Vagina (tissue), 2 donors: ENCODE measurements around the gene LMBRD2. TPM values are rescaled to one million over a fixed set of nuclear protein-coding genes. Genes with fewer than 3 reads are reported as not detected.
"Not testable (repeated sequence)": the region's sequence is repeated elsewhere in the genome, so short reads cannot be mapped to it uniquely, and the experiment has no call there.

ENCODE experiments used
- DNase-seq, 2 donors: peaks; one replicate each; pipeline ENCODE4 v3.0.0-alpha.2; 2017; ENCODE audit errors: extremely low spot score in 2 of 2
- H3K27ac ChIP-seq: fragments of 200-600 bp; sonication (generic); one replicate; pipeline ENCODE4 v1.5.1; 2019
- H3K27me3 ChIP-seq: fragments of 200-600 bp; sonication (generic); one replicate; pipeline ENCODE4 v1.5.1; 2019
- H3K36me3 ChIP-seq, 2 donors: fragments of 200-600 bp; sonication (generic); one replicate each; pipeline ENCODE4 v1.5.1; 2017 to 2019
- H3K4me1 ChIP-seq: fragments of 200-600 bp; sonication (generic); one replicate; pipeline ENCODE4 v1.5.1; 2019
- H3K4me3 ChIP-seq, 2 donors: fragments of 200-600 bp; sonication (generic); 1 replicate in 1 of 2; 2 replicates in 1 of 2; pipeline ENCODE4 v1.5.1; 2016 to 2019
- H3K9me3 ChIP-seq: fragments of 200-600 bp; sonication (generic); one replicate; pipeline ENCODE4 v1.5.1; 2019
- POLR2A ChIP-seq, 2 donors: fragments of 450-650 bp; IDR thresholded peaks; one replicate each; pipeline ENCODE4 v1.6.1; 2017; ENCODE audit warnings: antibody characterized with exemption in 2 of 2, mild to moderate bottlenecking in 2 of 2, moderate library complexity in 2 of 2
- POLR2AphosphoS5 ChIP-seq, 2 donors: sonication (generic); formaldehyde crosslinking; IDR thresholded peaks; one replicate each; pipeline ENCODE4 v1.9.0; 2017; ENCODE audit warnings: antibody characterized with exemption in 2 of 2, mild to moderate bottlenecking in 2 of 2, low read depth in 1 of 2; ENCODE audit not compliant: insufficient read depth in 1 of 2
- intact Hi-C: fragments of 100-400 bp; cut with DNase I; formaldehyde crosslinking; loops from one replicate; pipeline ENCODE4 v1.15.1; 2023
- total RNA-seq: library from RNA; depleted of rRNA; stranded (reverse); fragments of >200 nt; gene quantifications from one replicate; pipeline ENCODE4 v1.2.3, GENCODE V29; 2016
- TF ChIP-seq, protein P1 (sequence below), 3 experiments: fragments of 450-650 bp in 2 of 3; fragments of 200-600 bp in 1 of 3; sonication (generic) in 1 of 3; IDR thresholded peaks; one replicate each; pipeline ENCODE4 v1.5.1; 2017 to 2019; ENCODE audit warnings: antibody characterized with exemption in 3 of 3, mild to moderate bottlenecking in 2 of 3, moderate library complexity in 2 of 3

The LMBRD2 gene
- total RNA-seq, 1 donor from 2014 or later = 5.6 TPM

DNA sequence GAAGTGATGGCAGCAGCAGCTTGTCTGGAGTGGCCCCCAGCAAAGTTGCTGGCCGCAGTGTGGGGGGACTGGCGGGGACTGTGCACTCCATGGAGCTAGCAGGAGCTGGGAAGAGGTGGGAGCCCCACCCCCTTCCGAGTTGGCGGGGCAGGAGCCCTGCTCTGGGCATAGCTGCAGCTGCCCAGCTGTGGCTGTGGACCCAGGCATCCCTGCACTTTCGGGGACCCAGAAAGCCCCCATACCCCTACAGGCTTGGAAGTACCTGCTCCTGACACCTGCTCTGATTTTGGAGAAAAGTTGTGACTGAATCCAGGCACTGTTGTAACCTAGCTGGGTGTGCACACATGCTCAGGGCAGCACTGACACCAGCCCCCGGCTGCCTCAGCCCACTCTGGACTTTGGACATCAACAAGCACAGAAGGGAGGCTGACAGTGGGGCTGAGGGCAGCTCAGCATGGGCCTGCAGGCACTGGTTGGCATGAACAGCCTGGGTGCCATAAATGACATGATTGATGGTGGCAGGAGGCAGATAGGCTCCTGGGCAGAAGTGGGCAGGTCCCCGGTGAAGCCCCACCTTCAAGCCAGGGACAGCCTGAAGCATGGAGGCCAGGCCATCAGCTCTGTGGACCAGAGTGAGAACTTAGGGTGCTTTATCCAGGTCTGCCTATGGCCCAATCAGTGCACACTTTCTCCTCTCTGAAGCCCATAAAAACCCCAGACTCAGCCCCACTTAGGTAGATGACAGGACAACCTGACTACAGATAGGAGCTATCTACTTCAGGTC lies 12.6 kb downstream of the LMBRD2 start:
- Histone ChIP-seq H3K9me3 (no peaks in the 10 kb centered on the region), H3K4me1 (no peaks in the 10 kb centered on the region), H3K4me3 (no peak overlapping the region), H3K27ac (no peak overlapping the region), H3K27me3 (no peaks in the 10 kb centered on the region), H3K36me3 (peaks cover 0 to 42% of the 10 kb centered on the region in 2 donors)
- no peak for DNase-seq
- intact Hi-C loops = no loop called here
- TF ChIP-seq POLR2AphosphoS5 (IDR thresholded peaks at IDR 0.05; ENCODE audit: insufficient read depth in 1 of 2, low read depth in 1 of 2) (no peak), POLR2A (IDR thresholded peaks at IDR 0.05) (no peak)
- TF ChIP-seq, protein P1, sequence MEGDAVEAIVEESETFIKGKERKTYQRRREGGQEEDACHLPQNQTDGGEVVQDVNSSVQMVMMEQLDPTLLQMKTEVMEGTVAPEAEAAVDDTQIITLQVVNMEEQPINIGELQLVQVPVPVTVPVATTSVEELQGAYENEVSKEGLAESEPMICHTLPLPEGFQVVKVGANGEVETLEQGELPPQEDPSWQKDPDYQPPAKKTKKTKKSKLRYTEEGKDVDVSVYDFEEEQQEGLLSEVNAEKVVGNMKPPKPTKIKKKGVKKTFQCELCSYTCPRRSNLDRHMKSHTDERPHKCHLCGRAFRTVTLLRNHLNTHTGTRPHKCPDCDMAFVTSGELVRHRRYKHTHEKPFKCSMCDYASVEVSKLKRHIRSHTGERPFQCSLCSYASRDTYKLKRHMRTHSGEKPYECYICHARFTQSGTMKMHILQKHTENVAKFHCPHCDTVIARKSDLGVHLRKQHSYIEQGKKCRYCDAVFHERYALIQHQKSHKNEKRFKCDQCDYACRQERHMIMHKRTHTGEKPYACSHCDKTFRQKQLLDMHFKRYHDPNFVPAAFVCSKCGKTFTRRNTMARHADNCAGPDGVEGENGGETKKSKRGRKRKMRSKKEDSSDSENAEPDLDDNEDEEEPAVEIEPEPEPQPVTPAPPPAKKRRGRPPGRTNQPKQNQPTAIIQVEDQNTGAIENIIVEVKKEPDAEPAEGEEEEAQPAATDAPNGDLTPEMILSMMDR (IDR thresholded peaks at IDR 0.05) = no peak

DNA sequence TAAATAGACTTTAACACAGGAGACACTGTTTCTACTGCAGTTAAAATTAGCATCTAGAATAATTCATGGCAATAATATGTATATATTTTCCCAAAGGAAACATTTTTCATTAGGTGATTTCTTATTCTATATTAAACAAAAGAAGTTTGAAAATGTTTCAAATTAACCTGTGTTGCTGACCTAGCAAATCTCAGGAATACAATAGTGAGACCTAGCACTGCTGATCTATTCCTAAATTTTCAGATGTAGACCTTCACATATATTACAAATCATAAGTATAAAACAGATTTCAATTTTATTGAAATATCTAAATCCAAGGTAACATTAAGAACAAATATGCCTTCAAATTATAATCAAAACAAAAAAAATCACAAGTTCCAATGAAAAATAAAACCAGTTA lies 15.1 kb downstream of the LMBRD2 start:
- no peaks in the 10 kb centered on the region for H3K4me1 ChIP-seq
- DNase-seq = no peak
- TF ChIP-seq POLR2A (IDR thresholded peaks at IDR 0.05) = no peak
- no peaks in the 10 kb centered on the region for H3K27me3 ChIP-seq
- intact Hi-C loops = no loop called here
- peaks cover 0 to 33% of the 10 kb centered on the region in 2 donors for H3K36me3 ChIP-seq
- H3K27ac ChIP-seq = no peak overlapping the region
- H3K9me3 ChIP-seq = no peaks in the 10 kb centered on the region
- H3K4me3 ChIP-seq = no peak overlapping the region

DNA sequence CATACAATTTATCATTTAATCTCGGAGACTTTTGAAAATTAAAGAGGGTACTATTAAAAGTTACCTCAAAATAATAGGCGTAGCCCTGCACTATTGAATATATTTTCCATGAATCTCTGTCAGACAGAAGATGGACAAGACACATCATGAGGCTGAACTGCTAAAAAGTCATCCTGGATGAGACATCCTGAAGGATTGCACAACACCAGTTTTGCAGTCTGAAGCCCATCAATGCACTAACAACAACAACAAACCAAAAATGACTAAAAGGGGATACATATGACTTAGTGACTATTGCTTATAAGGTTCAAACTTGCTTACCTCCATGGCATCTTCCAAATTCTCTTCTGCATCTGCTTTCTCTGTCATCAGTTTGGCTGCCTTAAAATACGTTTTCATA lies 15.7 kb downstream of the LMBRD2 start:
- TF ChIP-seq, protein P1 (IDR thresholded peaks at IDR 0.05) = no peak
- H3K4me1 ChIP-seq = no peaks in the 10 kb centered on the region
- no peak for DNase-seq
- no peak overlapping the region for H3K4me3 ChIP-seq
- no peaks in the 10 kb centered on the region for H3K9me3 ChIP-seq
- no peaks in the 10 kb centered on the region for H3K27me3 ChIP-seq
- peaks cover 0 to 30% of the 10 kb centered on the region in 2 donors for H3K36me3 ChIP-seq
- H3K27ac ChIP-seq = no peak overlapping the region
- intact Hi-C loops = no loop called here

DNA sequence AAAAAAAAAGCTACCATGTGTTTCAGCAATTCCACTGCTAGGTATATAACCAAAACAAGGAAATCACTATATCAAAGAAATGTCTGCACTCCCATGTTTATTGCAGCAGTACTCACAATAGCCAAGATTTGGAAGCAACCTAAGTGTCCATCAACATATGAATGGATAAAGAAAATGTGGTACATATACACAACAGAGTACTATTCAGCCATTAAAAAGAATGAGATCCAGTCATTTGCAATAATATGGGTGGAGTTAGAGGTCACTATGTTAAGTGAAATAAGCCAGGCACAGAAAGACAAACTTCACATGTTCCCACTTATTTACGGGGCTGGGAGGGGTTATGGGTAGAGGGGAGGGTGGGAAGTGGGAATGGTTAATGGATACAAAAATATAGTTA lies 18.7 kb downstream of the LMBRD2 start:
- H3K4me1 ChIP-seq, H3K4me3 ChIP-seq, H3K9me3 ChIP-seq, H3K27ac ChIP-seq, DNase-seq, H3K27me3 ChIP-seq, intact Hi-C loops: not testable (repeated sequence)
- peaks cover 0 to 20% of the 10 kb centered on the region in 2 donors for H3K36me3 ChIP-seq

DNA sequence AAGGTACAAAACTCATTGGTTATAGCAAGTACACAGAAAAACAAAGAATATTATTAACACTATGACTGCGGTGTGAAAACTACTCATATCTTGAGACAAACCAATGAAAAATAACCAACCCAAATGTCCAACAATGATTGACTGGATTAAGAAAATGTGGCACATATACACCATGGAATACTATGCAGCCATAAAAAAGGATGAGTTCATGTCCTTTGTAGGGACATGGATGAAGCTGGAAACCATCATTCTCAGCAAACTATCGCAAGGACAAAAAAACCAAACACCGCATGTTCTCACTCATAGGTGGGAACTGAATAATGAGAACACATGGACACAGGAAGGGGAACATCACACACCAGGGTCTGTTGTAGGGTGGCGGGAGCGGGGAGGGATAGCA lies 22.0 kb downstream of the LMBRD2 start:
- intact Hi-C loops, H3K27ac ChIP-seq, H3K9me3 ChIP-seq, H3K4me3 ChIP-seq, DNase-seq, H3K27me3 ChIP-seq, H3K4me1 ChIP-seq: not testable (repeated sequence)
- peaks cover 0 to 12% of the 10 kb centered on the region in 2 donors for H3K36me3 ChIP-seq

DNA sequence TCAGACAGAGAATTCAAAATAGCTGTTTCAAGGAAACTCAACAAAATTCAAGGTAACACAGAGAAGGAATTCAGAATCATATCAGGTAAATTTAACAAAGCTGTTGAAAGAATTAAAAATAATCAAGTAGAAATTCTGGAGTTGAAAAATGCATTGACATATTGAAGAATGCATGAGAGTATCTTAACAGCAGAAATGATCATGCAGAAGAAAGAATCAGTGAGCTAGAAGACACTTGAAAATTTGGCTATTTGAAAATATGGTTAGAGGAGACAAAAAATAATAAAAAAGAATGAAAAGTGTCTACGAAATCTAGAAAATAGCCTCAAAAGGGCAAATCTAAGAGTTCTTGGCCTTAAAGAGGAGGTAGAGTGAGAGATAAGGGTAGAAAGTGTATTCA lies 22.9 kb downstream of the LMBRD2 start:
- TF ChIP-seq POLR2A (IDR thresholded peaks at IDR 0.05) (no peak), POLR2AphosphoS5 (IDR thresholded peaks at IDR 0.05; ENCODE audit: insufficient read depth in 1 of 2, low read depth in 1 of 2) (no peak)
- TF ChIP-seq, protein P1 (IDR thresholded peaks at IDR 0.05) = no peak
- H3K4me1 ChIP-seq = no peaks in the 10 kb centered on the region
- H3K36me3 ChIP-seq = peaks cover 0 to 6% of the 10 kb centered on the region in 2 donors
- intact Hi-C loops = no loop called here
- no peak overlapping the region for H3K27ac ChIP-seq
- no peak for DNase-seq
- no peaks in the 10 kb centered on the region for H3K9me3 ChIP-seq
- H3K4me3 ChIP-seq = no peak overlapping the region
- H3K27me3 ChIP-seq = no peaks in the 10 kb centered on the region
